ENCODE data around the gene KRT17.
"Not testable (repeated sequence)": the region's sequence is repeated elsewhere in the genome, so short reads cannot be mapped to it uniquely, and the experiment has no call there.

KRT17 gene

GRCh38 chr17:41653892-41654677, 29.7 kb upstream of the KRT17 start:
- no peak for FAIRE-seq

- FAIRE-seq, result no peak
Observed at GRCh38 chr17:41653421-41653820, 29.0 kb upstream of the KRT17 start.

DNA sequence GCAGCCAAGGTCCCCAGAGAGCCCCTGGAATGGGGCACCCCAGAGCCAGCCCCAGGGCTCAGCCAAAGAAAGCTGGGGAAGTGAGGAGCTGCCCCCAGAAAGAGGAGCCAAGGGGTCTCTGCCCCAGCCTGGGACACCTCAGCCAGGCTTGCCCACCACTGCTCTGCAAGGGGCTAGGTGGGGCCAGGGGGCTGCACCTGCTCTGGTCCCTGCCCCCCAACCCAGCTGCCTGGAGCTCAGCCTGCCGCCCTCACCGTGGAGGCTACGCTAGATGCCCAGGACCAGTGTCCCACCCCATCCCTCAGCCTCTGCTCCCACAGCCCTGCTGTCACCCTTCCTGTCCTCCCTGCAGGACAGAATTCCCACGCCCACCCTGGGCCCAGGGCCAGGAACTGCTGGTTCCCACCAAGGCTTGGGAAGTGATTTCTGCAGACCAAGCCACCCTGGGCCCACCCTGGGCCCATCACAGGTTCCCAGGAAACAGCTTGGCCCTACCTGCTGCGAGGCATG, 28.1 kb upstream of the KRT17 start:
- no peak for FAIRE-seq

GRCh38 chr17:41651625-41652460, 27.5 kb upstream of the KRT17 start:
- no peak for FAIRE-seq

DNA sequence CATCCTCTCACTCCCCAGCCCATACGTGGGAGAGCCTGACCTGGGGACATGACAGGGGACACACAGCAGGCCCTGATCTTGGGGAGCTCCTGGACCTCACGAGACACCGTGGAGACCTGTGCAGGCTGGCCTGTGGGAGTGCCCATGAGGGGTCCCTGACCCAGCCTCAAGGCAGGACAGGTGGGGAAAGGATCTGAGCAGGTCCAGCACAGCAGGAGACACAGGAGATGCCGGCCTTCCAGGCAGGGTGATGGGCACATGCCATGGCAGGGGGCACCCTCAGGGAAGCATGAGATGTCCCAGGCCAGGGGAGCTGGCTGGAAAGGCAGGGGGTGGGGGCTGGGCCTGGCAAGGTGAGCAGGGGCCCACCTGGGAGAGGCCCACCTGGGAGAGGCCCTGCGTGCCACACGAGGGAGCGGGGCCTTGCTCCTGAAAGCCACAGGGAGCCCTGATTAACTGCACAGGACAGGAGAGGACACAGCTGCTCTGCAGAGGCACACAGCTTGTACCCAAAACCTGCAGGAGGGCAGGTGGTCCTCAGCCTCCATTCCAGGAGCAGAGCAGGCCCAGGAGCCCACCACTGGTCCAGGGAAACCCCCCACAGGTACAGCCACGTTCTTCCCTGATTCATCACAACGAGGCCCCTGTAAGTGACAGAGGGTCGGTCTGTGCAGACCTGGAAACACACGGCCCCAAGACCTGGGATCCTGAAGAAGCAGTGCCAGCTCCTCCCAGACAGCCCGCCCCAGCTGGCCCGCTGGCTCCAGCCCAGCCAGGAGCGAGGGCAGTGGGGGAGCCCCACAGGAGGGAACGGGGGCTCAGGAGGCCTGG, 26.6 kb upstream of the KRT17 start:
- no peak for FAIRE-seq

- FAIRE-seq, result no peak
Observed at GRCh38 chr17:41649923-41650519, 25.6 kb upstream of the KRT17 start.

DNA sequence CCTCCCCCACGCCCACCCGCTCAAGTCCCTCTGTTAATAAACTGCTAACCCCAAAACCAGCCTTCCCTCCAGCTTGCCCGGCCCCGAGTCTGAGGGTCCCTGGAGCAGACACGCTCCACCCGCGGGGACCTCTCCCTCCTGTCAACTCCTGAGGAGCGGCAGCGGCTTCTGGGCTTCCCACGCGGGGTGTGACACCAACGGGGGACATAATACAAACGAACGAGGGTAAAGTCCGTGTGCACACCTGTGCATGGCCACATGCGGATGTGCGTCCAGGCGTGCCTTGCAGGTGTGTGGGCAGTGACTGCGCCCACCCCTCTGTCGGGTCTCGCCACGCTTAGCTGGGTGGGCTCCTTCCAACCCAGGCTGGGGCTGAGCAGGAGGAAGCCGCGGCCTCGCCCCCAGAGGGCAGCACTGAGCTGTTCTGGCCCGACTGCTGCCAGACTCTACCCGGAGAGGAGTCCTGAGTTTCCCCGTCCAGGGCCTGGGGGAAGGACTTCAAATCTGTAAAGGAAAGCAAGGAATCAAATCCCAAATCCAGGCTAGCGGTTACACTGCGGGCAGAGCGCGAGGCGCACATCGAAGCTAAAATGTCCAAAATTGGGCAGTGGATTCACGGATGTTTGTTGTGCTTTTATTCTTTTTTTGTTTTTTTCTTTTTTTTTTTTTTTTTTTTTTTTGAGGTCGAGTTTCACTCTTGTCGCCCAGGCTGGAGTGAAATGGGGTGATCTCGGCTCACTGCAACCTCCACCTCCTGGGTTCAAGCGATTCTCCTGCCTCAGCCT, 24.2 kb upstream of the KRT17 start:
- peak; percentile 19 for FAIRE-seq

DNA sequence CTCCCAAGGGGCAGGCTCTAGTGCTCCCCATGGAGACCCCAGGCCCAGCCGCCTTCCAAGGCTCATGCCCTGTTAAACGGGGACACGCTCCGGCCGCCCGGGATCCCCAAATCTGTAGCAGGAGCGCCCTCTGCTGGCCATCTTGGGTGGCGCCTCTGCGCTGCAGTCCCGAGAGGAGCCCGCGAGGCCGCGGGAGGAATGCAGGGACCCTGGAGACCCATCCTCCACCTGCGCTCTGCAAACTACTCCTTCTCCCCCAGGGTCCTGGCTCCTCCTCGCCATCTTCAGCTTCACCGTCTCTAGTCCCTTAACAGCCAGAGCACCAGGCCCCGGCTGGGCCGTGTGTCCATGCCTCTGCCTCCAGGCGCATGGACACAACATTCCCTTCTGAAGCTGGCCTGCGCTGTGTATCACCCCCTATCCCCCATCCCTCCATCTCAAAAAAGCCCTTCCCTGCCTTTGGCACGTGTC, 23.6 kb upstream of the KRT17 start:
- no peak for FAIRE-seq

DNA sequence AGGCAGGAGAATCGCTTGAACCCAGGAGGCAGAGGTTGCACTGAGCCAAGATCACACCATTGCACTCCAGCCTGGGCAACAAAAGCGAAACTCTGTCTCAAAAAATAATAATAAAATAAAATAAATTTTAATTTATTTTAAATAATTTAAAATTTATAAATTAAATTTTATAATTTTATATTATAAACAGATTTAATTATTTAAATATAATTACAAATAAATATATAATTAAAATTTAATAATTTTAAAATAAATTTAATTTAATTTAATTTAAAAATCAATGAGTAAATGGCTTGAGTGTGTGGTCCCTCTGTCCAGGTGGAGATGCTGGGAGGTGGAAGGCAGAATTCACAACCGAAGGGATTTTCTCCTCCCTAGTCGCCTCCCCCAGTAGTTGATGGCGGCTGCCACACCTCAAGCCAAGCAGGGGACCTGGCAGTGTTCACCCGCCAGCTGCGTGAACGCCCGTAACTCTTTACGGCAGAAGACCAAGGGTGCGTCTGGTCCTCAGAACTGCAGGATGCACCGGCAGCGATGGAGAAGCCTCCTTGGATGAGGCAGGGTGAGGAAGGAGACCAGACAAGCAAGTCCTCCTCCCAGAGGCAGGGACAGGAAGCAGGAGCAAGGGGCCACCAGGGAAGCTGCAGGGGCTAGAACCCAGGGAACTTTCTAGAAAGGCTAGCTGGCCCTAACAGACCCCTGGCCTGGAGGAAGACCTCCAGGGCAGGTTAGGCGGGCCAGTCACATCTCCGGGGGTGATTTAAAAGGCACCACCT, 22.9 kb upstream of the KRT17 start:
- FAIRE-seq, result peak; percentile 85

GRCh38 chr17:41642252-41643156, 18.1 kb upstream of the KRT17 start:
- no peak for FAIRE-seq

GRCh38 chr17:41640596-41640995, 16.2 kb upstream of the KRT17 start:
- FAIRE-seq, result not testable (repeated sequence)

DNA sequence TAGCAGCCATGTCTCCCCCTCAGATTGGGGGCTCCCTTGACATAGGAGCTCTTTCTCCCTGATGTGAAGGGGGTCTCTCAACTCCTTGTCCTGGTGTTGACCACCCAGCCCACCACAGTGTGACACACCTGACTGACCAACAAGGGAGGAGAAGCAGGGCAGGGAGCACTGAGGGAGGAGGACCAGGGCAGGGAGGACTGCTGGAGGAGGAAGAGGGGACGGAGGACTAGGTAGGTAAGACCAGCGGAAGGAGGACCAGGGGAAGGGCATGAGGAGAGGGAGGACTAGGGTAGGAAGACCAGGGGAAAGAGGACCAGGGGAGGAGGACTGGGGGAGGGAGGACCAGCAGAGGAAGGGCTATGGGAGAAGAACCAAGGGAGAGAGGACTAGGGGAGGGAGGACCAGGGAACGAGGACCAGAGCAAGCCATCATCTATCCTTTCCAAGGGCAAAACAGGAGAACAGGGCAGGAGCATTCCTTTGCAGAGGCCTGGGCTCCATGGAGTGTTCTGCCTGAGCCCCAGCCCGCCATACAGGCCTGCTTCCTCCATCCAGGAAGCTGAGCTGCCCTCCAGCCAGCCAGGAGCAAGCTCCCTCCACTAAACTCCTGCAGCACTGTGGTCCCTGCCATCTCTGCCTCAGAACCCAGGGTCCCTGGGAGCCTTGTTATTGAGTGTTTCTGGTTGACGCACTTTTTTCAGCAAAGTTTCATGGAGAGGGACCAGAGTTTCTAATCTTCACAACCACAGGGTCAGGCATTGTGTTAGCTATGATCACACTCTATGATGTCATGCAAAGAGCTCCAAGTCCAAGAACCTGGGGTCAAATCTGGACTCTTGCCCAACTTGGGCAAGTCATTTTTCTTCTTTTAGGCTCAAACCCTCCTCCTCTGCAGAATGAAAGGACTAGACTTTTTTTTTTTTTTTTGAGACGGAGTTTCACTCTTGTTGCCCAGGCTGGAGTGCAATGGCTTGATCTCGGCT, 15.4 kb upstream of the KRT17 start:
- no peak for FAIRE-seq

- FAIRE-seq, result no peak
Observed at GRCh38 chr17:41638941-41639340, 14.6 kb upstream of the KRT17 start.

DNA sequence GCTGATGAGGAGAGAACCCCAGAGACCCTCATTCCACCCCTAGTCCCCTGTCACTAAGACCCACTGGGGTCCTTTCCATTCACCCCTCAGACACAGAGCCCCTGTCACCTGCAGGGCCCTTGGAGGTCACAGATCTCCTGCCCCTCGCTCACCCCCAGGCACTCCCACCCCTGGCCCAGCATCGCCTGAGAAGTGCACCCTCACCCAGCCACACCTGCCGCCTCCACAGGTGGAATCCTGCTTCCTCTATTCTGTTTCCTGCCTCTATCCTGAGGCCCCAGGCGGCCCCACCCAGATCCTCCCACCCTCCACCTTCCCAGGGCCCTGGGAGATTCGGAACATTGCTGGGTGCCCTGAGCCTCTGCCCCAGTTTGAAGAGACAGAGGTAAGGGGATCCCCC, 13.8 kb upstream of the KRT17 start:
- no peak for FAIRE-seq

DNA sequence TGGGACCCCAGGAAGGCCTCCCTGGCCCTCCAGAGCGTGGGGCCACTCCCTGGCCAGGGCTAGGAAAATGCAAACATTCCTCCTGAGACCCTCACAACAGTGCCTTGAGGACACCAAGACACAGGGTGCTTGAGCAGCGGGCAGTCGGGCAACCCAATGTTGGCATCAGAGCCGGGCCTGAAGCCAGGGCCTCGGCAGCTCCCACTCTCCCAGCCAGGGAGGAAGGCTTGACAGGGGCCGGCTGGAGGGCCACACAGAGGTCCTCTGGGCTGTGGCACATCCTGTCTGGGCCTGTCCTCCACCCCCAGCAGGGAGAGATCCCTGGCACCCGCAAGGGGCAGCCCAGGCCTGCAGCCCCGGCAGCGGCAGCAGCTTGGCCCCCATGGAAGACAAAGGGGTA, 12.3 kb upstream of the KRT17 start:
- FAIRE-seq, result no peak

DNA sequence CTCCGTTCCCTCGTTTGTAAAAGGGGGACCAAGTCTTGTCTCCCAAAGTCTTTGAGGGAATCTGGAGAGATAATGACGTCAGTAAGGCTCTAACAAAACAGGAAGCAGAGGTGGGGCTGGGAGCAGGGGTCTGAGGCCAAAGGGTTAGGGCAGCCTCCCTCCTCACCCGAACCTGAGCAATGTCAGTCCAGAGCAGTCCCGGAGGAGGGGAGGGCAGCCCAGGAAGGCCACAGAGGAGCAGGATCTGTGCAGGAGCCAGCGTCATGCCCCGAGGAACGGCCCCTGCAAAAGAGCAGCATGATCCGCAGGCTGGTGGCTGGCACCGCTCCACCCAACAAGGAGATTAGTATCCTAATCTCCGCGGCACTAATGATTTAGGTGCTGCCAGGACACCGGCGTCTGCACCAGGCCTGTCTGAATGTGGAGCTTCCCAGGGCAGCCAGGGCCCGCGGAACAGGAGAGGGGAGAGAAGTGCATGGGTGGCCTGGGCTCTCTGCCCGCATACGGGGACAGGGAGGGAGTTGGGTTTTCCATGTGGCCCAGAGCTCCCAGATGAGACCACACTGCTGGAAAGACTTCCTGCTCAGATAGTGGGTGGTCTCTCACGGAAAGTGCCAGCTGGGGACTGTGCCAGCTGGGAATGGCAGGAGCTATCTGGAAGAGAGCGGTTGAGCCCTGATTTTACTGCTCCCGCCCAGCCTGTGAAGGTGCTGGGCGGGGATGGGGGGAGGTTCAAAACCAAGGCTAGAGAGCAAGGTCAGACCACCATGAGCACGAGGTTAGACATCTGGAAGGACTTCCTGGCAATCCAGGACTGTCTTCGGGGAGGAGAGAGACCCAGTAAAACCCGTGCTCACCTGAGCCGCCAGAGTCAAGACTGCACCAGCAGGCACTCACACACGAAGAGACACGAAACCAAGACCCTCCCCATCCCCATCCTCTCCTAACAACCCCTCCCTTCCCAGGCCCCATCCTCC, 11.0 kb upstream of the KRT17 start:
- FAIRE-seq, result no peak

- no peak for FAIRE-seq
Observed at GRCh38 chr17:41634639-41635038, 10.3 kb upstream of the KRT17 start.
